HG03432 (cell line): Measurements from ENCODE around the gene KLHL25.

Source experiments
- ATAC-seq: cut with Tn5 transposase; IDR thresholded peaks from one replicate; pipeline ENCODE4 v1.9.1; 2021; ENCODE audit warnings: mild to moderate bottlenecking, moderate library complexity; ENCODE audit not compliant: unreplicated experiment

KLHL25 gene

GRCh38 chr15:85748176-85748575, 46.5 kb downstream of the KLHL25 start:
- ATAC-seq = no peak

GRCh38 chr15:85746641-85747040, 48.1 kb downstream of the KLHL25 start:
- ATAC-seq = no peak

- ATAC-seq = no peak
Observed at GRCh38 chr15:85745525-85746150, 49.1 kb downstream of the KLHL25 start.

GRCh38 chr15:85745023-85745422, 49.7 kb downstream of the KLHL25 start:
- no peak for ATAC-seq

GRCh38 chr15:85744579-85744978, 50.1 kb downstream of the KLHL25 start:
- ATAC-seq = no peak

GRCh38 chr15:85743392-85744055, 51.2 kb downstream of the KLHL25 start:
- ATAC-seq = no peak

GRCh38 chr15:85742186-85742821, 52.4 kb downstream of the KLHL25 start:
- ATAC-seq = no peak

- ATAC-seq = no peak
Observed at GRCh38 chr15:85741662-85742061, 53.1 kb downstream of the KLHL25 start.

- ATAC-seq = no peak
Observed at GRCh38 chr15:85741021-85741421, 53.7 kb downstream of the KLHL25 start.

- ATAC-seq = no peak
Observed at GRCh38 chr15:85737061-85737460, 57.7 kb downstream of the KLHL25 start.

GRCh38 chr15:85733416-85733815, 61.3 kb downstream of the KLHL25 start:
- ATAC-seq = no peak

- ATAC-seq = peak; percentile 87
Observed at GRCh38 chr15:85730001-85730820, 64.5 kb downstream of the KLHL25 start.

GRCh38 chr15:85727068-85727467, 67.7 kb downstream of the KLHL25 start:
- ATAC-seq = no peak

- ATAC-seq = no peak
Observed at GRCh38 chr15:85726454-85726853, 68.3 kb downstream of the KLHL25 start.

- ATAC-seq = no peak
Observed at GRCh38 chr15:85725564-85725963, 69.2 kb downstream of the KLHL25 start.

GRCh38 chr15:85725019-85725418, 69.7 kb downstream of the KLHL25 start:
- no peak for ATAC-seq

- ATAC-seq = no peak
Observed at GRCh38 chr15:85723960-85724945, 70.5 kb downstream of the KLHL25 start.

GRCh38 chr15:85722374-85723152, 72.2 kb downstream of the KLHL25 start:
- no peak for ATAC-seq

GRCh38 chr15:85718981-85719380, 75.7 kb downstream of the KLHL25 start:
- ATAC-seq = no peak
